Ovary (tissue), 9 donors: ENCODE results near the gene NUMA1. TPM values are rescaled to one million over a fixed set of nuclear protein-coding genes. Genes with fewer than 3 reads are reported as not detected.

Source experiments
- DNase-seq, 5 donors: peaks; one replicate each; pipeline ENCODE4 v3.0.0-alpha.2; 2019 to 2020
- H3K27ac ChIP-seq, 2 donors: fragments of 200-600 bp; one replicate each; pipeline versions ENCODE4 v1.5.1 to v1.8.0; 2019 to 2022
- H3K27me3 ChIP-seq: fragments of 200-600 bp; one replicate; pipeline ENCODE4 v1.8.0; 2022
- H3K36me3 ChIP-seq: fragments of 200-600 bp; sonication (generic); one replicate; pipeline ENCODE4 v1.5.1; 2019
- H3K4me1 ChIP-seq: one replicate; pipeline ENCODE4 v1.8.1; 2013; ENCODE audit warnings: mild to moderate bottlenecking, moderate library complexity; ENCODE audit not compliant: insufficient read depth
- H3K4me3 ChIP-seq: fragments of 200-600 bp; sonication (generic); one replicate; pipeline ENCODE4 v1.5.1; 2017
- H3K9me3 ChIP-seq, 2 donors: fragments of 200-600 bp in 1 of 2; sonication (generic) in 1 of 2; one replicate each; pipeline versions ENCODE4 v1.5.1 to v1.8.1; 2013 to 2019; ENCODE audit warnings: mild to moderate bottlenecking in 1 of 2, moderate library complexity in 1 of 2
- EP300 ChIP-seq: sonication (generic); formaldehyde crosslinking; IDR thresholded peaks from one replicate; pipeline ENCODE4 v1.6.1; 2017; ENCODE audit warnings: antibody characterized with exemption
- POLR2A ChIP-seq: fragments of 450-650 bp; IDR thresholded peaks from one replicate; pipeline ENCODE4 v1.6.1; 2017; ENCODE audit warnings: antibody characterized with exemption, mild to moderate bottlenecking, moderate library complexity
- WGBS, 3 donors: extraction: QIAGEN DNeasy Blood & Tissue Kit in 1 of 3; methylation state at CpG; one replicate each; pipeline versions ENCODE4 v1.1.5 to v1.1.7; 2013 to 2017; 5-methylcytosine and 5-hydroxymethylcytosine counted together
- intact Hi-C, 4 donors: fragments of 100-400 bp; cut with DNase I; formaldehyde crosslinking; loops; one replicate each; pipeline versions ENCODE4 v1.11.0 to v1.15.1; 2022 to 2023
- polyA plus RNA-seq, 2 donors: library from polyadenylated mRNA; stranded (reverse); fragments of 200-250 nt in 1 of 2; fragments of 350-450 nt in 1 of 2; fragmentation: Illumina TruSeq in 1 of 2; extraction: RNeasy Lipid Tissue Mini Kit (QIAGEN cat#74804) in 1 of 2; gene quantifications; one replicate each; pipeline ENCODE4 v1.2.3, GENCODE V29; 2013 to 2014
- total RNA-seq, 7 donors: library from RNA; depleted of rRNA in 2 of 7; stranded (reverse); fragments of >200 nt in 2 of 7; fragmentation: NEBNext Ultra II Directional in 3 of 7; extraction: Animal tissue kit (Norgen Biotek cat#: 25700) in 3 of 7; gene quantifications; one replicate each; pipeline versions ENCODE4 v1.1.0 to v1.2.4, GENCODE V29; 2016 to 2023
- TF ChIP-seq, protein P1 (sequence below), 3 donors: fragments of 450-650 bp in 2 of 3; fragments of 200-600 bp in 1 of 3; IDR thresholded peaks; one replicate each; pipeline versions ENCODE4 v1.5.1 to v1.8.0; 2016 to 2022; ENCODE audit warnings: antibody characterized with exemption in 3 of 3, mild to moderate bottlenecking in 1 of 3
- donor health status: DM: no; HTN: no; CAD: no; lungs with moderate emphysema.
- donor health status: DM: no; HTN: no; CAD: no.
- donor health status: Bipolar disorder and iron deficiency.
- donor health status: DM: yes; HTN: yes; CAD: no.
- donor health status: DM: no; HTN: no; CAD: no.
- donor health status: DM: yes; HTN: yes; CAD: no.

NUMA1 gene
- total and polyA plus RNA-seq, 9 donors: 156 to 270 (median 235) TPM

DNA sequence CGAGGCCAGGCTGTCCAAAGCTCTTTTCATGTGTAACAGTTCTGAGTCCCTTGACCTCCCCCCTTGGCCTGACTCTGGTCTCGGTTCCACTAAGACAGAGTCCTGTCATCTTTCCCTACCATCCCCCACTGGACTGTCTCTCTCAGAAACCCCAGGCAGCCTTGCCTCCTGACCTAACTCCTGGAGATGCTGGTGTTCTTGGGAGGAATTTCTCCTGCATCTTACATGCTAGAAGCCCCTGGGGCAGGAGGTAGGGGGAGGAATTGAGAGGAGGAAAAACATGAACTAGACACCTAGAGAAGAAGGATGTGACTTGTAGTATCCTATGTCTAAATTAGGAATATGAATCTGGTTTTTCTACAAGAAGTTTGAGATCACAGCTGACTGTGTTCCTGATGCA is 82.3 kb downstream of the NUMA1 start:
- TF ChIP-seq POLR2A (no peak), EP300 (no peak)
- intact Hi-C loops: no loop called here
- Histone ChIP-seq H3K27me3 (no peaks in the 10 kb centered on the region), H3K27ac (no peak overlapping the region), H3K36me3 (no peaks in the 10 kb centered on the region), H3K9me3 (no peaks in the 10 kb centered on the region), H3K4me3 (no peak overlapping the region), H3K4me1 (peaks cover 3% of the 10 kb centered on the region)
- no peak for DNase-seq
- WGBS, 3 donors: 92 to 98% (median 93%) methylated on average over 2 of the region's 2 CpGs

DNA sequence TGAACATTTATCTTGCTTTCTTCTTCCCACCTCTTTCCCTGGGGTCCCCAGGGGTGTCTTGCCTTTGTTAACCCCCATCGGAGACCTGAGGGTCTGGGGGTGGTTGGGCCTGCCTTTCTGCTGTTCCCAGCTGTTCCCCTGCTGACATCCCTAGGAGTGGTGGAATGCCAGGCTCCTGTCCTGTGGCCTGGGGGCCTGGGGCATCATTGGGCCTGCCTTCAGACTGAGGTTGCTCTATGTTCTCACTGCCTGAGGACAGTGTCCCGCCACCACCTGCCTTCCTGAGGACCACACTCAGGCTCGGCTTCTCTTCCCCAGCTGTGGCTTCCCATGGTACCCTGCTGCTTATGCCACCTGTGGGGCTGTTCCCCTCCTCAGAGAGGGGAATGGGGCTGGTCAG is 82.7 kb downstream of the NUMA1 start:
- intact Hi-C loops: no loop called here
- Histone ChIP-seq H3K27me3 (no peaks in the 10 kb centered on the region), H3K4me1 (peaks cover 3% of the 10 kb centered on the region), H3K4me3 (no peak overlapping the region), H3K9me3 (no peaks in the 10 kb centered on the region), H3K27ac (no peak overlapping the region), H3K36me3 (no peaks in the 10 kb centered on the region)
- DNase-seq: no peak
- 95 to 97% (median 97%) methylated on average over 3 of the region's 3 CpGs for WGBS, 3 donors
- TF ChIP-seq EP300 (no peak), POLR2A (no peak)
- TF ChIP-seq, protein P1, sequence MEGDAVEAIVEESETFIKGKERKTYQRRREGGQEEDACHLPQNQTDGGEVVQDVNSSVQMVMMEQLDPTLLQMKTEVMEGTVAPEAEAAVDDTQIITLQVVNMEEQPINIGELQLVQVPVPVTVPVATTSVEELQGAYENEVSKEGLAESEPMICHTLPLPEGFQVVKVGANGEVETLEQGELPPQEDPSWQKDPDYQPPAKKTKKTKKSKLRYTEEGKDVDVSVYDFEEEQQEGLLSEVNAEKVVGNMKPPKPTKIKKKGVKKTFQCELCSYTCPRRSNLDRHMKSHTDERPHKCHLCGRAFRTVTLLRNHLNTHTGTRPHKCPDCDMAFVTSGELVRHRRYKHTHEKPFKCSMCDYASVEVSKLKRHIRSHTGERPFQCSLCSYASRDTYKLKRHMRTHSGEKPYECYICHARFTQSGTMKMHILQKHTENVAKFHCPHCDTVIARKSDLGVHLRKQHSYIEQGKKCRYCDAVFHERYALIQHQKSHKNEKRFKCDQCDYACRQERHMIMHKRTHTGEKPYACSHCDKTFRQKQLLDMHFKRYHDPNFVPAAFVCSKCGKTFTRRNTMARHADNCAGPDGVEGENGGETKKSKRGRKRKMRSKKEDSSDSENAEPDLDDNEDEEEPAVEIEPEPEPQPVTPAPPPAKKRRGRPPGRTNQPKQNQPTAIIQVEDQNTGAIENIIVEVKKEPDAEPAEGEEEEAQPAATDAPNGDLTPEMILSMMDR (IDR thresholded peaks at IDR 0.05): no peak

DNA sequence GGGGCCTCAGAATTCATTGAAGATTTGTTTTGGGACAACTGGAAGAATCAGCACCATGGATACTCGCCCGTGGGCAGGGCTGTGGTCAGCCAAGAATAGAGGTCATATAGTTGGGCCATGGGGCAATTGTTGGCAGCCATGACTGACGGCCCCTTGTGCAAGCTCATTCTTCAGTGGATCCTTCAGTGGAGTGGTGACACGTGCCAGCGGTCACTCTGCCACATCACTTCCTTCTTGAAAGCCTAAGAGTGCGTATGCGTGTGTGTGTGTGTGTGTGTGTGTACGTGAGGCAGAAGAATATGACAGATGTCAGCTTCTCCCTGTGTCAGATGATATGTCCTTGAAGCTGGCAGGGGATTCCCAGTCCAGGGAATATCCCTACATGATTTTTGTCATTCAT is 83.4 kb downstream of the NUMA1 start:
- Histone ChIP-seq H3K4me3 (no peak overlapping the region), H3K4me1 (peaks cover 3% of the 10 kb centered on the region), H3K36me3 (no peaks in the 10 kb centered on the region), H3K9me3 (no peaks in the 10 kb centered on the region), H3K27me3 (no peaks in the 10 kb centered on the region), H3K27ac (no peak overlapping the region)
- no peak for DNase-seq
- 87 to 95% (median 90%) methylated on average over 8 of the region's 8 CpGs for WGBS, 3 donors
- TF ChIP-seq EP300 (no peak), POLR2A (no peak)
- TF ChIP-seq, protein P1 (IDR thresholded peaks at IDR 0.05): no peak
- intact Hi-C loops: no loop called here

GRCh38 chr11:71996517-71996916 is 83.8 kb downstream of the NUMA1 start:
- intact Hi-C loops: no loop called here
- Histone ChIP-seq H3K4me1 (peaks cover 3% of the 10 kb centered on the region), H3K27me3 (no peaks in the 10 kb centered on the region), H3K27ac (no peak overlapping the region), H3K36me3 (no peaks in the 10 kb centered on the region), H3K4me3 (no peak overlapping the region), H3K9me3 (no peaks in the 10 kb centered on the region)
- 92 to 93% (median 93%) methylated on average over 4 of the region's 4 CpGs for whole genome bisulfite sequencing, 3 donors
- no peak for DNase-seq
- TF ChIP-seq, protein P1 (IDR thresholded peaks at IDR 0.05): no peak
- TF ChIP-seq EP300 (no peak), POLR2A (no peak)

DNA sequence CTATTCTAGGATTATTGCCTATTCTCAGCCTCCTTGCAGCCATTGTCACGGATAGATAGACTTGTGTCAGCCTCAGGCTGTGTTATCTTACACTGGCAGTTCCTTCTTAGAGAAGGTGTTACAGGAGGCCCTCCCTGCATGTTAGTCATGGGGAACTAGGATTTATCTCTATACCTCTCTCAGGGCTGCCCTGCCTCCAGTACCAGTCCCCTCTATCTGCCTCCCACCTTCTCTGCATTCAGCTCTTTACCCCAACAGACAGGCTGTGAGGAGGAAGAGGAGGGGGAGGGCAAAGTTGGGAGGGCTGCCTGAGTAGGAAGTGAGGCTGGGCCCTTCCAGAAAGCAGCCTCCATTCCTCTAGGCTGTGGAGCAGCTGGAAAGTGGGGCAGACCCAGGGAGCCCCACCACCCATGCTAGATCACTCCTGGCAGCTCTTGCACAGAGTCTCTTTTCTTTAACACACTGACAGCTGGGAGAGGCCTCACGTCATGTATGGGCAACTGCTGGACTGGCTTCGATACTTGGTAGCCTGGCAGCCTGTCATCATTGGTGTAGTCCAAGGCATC is 84.5 kb downstream of the NUMA1 start:
- no peak for DNase-seq
- no peaks in the 10 kb centered on the region for H3K27me3 ChIP-seq
- H3K36me3 ChIP-seq: no peaks in the 10 kb centered on the region
- H3K27ac ChIP-seq: no peak overlapping the region
- no peak for TF ChIP-seq POLR2A
- intact Hi-C loops: loop anchor here in 1 of 4 donors (2.0 kb wide), 1 partner anchor 41 kb away; no protein-coding TSS in a partner anchor
- 93 to 98% (median 98%) methylated on average over 3 of the region's 3 CpGs for WGBS, 3 donors
- no peaks in the 10 kb centered on the region for H3K9me3 ChIP-seq
- peaks cover 3% of the 10 kb centered on the region for H3K4me1 ChIP-seq
- H3K4me3 ChIP-seq: no peak overlapping the region
